ELF-1 (cell line): Measurements from ENCODE around the gene PSMB11.

ENCODE experiments used
- DNase-seq: peaks from one replicate; pipeline ENCODE4 v3.0.0-alpha.2; 2016; ENCODE audit warnings: low read depth, low spot score

The PSMB11 gene

DNA sequence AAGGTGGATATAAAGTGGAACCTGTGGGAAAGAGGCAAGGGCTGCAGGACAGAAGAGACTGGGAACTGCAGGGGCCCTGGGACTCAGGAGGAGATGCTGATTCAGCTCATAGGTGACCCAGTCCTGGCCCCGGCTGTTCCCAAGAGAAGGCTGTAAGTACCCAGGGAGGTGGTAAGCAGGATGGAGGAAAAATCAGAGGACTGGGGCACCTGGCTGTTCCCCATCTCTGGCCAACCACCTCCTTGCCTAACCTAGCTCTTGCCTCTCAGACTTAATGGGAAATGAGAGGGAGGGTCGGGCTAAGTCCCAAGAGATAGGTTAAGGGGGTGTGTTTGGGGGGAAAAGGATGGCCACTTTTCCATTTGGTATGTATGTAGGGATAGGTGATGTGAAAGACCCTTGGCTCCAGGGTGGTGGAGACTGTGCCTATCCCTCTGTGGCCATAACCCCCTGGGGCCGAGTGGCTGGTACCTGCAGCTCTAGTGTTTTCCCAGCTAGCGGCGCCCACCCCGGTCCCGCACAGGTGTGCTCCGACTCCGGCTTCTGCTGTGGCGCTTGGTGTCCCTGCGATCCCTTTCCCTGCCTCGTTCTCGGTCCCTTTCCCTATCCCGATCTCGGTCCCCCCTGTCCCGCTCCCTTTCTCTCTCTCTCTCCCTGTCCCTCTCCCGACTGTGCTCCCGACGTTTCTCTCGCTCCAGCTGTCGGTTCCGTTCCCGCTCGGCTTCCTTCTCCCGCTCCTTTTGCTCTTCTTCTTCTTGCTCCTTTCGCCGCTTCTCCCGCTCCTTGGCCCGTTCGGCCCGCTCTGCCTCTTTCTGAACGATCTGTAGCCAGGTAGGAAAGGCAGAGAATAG is 16.9 kb downstream of the PSMB11 start:
- DNase-seq, result no peak

DNA sequence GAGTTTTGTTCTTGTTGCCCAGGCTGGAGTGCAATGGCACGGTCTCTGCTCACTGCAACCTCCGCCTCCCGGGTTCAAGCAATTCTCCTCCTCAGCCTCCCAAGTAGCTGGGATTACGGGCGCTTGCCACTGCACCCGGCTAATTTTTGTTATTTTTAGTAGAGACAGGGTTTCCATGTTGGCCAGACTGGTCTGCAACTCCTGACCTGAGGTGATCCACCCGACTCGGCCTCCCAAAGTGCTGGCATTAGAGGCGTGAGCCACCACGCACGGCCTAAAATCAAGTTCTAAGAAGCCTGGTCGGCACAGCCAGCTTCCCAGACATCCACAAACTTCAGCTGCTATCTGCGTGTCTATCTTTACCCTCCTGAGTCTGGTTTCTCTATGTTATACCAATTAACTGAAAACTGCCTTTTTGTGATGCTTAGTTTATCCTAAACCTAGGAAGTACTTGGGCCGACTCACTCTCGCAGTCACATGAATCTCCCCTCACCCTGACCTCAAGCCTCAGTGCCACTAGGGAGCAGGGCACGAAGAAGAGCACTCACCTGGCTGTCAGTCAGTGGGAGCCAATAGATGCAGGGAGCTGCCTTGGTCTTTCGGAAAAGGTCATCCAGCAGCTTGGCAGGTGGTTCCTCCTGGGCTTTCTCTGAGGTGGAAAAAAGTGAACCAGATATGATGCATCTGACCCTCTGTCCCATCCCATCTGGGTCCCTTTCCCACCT is 18.7 kb downstream of the PSMB11 start:
- DNase-seq, result no peak

GRCh38 chr14:23062002-23062401 is 20.0 kb downstream of the PSMB11 start:
- peak; percentile 81 for DNase-seq

- no peak for DNase-seq
These were observed 21.6 kb downstream of the PSMB11 start for GRCh38 chr14:23063601-23064000.

DNA sequence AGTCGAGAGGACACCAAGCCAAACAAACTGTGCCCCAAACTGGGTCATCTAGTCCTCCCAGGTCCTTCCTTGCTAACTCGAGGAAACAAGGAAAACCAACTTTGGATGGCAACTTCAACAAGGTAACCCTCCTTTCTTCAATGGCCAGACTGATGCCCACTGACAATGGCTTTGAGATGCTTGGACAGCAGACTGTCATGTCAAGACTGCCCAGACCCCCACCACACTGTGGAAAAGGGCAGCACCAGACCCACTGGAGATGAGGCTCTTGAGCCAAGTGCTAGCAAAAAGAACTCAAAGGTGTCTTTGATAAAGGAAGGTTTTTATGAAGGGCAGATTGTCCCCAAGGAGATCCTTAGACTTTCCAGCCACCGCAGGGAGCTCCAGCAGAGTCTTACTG is 24.4 kb downstream of the PSMB11 start:
- DNase-seq, result no peak

DNA sequence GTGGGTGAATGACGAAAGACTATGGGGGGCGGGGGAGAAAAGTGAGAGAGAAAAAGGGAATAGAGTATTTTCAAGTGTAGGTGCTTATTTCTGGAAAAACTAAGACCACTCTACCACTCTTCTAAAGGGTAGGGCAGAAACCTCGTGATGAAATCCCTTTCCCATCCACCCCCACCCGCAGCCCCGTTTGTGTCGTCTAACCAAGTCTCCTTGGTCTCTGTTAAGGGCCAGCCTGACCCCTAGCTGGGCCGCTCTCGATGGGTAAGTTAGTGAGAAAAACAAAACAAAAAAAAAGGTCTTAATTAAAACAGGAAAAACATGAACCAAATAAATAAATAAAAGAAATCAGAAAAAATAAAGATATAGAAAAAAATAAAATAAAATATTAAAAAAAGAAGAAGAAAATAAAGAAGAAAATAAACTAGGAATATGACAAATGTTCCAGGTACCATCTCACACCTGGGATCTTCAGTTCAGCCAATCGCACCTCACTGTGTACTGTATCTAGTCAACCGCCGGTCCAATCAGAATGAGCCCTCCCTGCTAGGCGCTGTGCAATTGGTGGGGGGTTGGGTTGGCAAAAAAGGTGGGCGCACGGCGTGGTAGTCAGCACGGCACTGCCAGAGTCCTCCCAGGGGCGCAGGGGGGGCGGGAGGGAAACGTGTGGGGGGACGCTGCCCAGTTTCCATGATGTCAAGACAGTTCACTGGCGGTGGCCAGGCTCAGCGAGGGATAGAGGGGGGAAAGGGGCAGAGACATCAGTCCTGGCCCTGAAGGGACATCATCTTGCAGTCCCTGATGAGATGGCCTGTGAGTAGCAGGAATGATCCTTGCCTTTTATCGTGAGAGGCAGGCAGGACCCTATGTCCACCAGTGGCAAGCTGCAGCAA is 25.1 kb downstream of the PSMB11 start:
- no peak for DNase-seq

DNA sequence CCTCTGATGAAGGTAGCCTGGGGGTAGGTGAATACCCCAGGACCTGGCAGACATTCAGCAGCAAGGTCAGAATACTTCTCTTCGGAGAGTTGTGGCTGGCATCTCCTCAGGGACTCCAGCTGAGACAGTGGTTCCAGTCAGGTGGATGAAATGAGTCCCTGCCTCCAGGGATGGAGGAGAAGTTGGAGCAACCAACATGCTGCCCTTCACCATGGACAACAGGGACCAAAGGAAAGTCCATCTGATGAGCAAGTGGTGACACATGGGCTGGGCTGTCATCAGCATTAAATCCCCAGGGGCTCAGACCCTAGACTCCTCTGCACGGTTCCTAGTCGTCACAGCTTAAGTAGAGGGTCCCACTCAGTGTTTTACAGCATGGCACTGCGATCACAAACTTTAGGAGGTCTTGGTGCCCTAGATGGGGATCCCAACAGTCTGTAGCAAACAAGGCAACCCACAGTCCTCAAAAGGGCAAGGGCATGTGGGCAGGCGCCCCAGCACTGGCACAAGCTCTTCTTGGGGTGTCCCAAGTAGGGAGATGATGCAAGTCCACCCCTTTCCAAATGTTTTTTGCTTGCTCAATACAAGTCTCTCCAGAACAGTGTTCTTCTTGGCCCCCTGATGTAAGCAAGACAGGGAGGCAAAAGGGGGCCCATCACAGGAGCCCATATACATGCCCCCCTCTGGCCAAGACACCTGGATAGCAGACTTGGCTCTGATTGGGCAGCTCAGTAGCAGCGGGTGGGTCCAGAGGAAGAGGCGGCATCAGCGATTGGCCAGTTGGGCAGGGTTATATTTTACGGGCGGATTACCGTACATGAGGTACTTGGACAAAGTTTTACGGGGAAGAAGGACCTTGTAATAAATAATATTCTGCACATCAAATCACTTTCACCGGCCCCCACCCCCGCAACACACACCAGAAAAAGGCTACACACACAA is 26.1 kb downstream of the PSMB11 start:
- no peak for DNase-seq

DNA sequence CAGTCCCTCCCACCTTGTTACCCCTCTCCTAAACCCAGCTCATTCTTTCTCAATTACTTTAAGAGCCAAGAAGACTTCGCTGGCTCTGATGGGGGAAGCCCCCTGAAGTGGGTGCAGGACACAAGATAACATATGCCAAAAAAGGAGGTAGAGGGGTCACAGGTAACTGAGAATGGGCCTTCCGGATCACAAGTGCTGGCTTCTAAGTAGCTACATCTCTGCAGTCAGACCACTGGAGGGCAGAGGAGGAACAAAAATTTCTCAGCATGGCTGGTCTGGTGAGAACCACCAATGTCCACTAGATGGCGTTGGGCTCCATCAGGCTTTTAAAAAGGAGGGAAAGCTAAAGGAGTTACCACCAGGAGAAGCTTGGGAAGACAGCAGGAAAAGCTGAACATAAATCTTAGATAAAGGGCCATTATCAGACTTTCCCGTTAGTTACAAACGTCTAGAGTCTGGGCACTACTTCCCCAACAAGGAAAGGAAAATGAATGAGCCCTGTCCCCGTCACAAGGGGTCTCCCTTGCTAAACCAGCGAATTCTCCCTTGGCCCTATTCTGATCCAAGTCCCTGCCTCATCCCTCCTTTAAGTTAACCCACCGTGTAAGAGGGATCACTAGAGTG is 26.9 kb downstream of the PSMB11 start:
- DNase-seq, result peak; percentile 98

- no peak for DNase-seq
These were observed 27.4 kb downstream of the PSMB11 start for GRCh38 chr14:23069413-23069806.

DNA sequence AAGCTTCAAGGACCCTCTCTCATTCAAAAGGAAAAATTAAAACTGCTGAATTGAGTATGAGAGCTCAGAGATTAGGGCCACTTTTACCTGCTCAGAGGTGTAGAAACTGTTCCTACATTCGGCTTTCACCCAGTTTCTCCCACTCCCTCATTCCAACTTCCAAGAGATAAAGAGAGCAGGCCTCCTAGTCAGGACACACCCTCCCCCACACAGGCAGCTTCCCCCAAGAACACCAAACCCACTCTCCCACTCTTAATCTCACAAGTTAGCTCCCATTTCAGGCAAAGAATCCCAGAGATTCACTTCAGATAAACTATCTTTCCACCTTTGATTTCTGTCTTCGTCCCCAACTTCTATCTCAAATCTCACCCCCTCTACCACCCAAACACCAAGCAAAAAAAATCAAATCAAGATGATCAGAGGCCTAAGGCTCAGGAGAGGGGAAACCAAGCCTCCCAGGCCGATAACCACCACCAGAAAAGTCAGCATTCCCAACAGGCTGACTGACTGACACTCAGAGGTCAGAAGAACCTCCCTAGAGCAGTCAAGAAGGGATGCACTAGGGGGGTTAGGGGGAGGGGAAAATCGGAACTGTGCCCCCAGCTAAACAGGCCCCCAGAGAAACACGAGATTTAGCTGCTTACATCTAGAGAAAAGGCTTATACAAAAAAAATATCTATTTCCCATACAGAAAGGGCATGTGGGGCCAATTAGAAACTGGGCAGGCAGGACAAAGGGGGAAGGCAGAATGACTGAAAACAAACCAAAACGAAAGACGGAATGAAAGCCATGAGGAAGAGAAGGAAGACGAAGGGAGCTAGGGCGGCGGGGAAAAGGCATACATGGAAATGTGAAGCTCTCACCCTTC is 28.5 kb downstream of the PSMB11 start:
- peak; percentile 58 for DNase-seq

DNA sequence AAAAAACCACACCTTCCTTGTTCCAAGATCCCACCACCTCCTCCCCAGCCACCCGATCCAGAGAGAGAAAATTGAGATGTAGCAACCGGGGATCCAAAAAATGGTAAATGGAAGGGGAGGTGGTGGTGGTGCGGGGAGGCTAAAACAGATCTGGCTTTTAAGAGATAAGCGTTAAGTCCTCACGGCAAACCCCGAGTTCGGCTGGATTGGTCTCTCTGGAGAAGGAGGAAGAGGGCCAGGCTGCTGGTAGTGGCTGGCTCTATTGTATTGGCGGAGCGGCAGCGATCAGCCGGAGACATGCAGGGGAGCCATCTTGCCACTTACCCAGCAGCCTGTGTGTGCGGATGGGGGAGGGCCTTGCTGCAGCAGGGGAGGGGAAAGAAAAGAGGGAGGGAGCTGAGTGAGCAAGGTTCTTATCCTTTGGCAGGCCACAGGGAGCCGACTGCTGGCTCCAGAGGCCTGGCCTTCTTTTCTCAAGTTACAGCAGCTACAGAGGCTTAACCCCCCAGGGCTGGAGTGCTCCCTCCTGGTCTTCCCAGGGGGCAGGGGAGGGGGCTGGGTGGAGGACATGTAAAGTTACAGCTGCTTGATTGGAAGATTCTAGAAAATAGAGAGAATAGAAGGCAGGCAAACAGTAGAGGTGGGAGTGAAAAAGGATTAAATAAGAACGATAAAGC is 29.4 kb downstream of the PSMB11 start:
- DNase-seq, result peak; percentile 97

DNA sequence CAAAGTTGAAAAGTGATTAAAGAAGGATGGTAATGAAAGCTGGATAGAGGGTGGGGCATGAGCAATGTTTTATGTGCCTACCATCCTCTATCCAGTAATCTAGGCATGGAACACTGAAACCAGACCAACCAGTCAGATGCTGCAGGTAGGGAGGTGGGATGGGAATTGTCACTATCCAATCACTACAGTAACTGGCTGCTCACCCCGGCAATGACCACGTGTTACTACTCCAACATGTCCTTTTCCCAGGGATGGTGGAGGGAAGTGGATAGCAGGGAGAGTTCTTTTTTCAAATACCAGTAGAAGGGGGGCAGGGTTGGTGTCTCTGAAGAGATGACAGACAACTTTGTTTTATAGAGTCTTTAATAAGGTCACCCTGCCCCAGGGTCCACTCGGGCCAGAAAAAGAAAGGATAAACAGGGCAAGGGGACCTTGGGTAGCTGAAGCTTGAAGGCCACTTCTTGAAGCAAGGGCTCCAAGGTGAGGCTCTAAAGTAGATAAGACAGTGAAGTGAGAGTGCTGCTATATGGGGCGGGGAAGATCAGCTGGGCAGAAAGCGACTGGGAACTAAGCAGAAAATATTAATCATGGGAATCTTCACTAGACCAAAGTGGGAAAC is 30.0 kb downstream of the PSMB11 start:
- DNase-seq, result peak; percentile 82

- DNase-seq, result no peak
These were observed 32.9 kb downstream of the PSMB11 start for GRCh38 chr14:23074906-23075305.

DNA sequence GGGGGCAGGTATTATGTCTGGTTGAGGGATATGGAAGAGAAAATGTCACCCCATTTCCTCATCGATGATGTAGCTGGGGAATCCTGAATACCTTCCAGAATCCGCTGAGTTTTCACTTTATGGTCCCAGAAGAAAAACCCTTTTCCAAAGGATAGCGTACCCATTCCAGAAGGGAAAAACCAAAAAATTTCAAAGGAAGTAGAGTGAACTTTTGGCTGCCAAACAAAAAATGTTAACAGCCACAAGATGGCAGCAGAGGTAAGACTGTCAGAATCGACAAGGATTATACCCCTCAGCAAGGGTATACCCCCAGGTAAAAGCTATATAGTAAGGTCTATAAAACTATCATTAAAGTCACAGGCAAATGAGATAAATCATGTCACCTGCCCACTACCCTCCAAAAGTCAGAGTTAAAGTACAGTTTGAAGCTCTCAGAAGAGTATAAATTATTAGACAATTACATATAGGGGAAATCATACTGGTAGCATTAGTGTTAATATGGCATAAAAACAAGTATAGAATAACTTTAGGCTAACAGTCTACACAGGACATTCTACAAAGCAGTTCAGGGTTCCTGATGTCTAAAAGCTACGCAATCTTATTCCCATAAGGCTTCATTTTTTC is 34.9 kb downstream of the PSMB11 start:
- DNase-seq, result no peak

- no peak for DNase-seq
These were observed 36.0 kb downstream of the PSMB11 start for GRCh38 chr14:23077962-23078361.

DNA sequence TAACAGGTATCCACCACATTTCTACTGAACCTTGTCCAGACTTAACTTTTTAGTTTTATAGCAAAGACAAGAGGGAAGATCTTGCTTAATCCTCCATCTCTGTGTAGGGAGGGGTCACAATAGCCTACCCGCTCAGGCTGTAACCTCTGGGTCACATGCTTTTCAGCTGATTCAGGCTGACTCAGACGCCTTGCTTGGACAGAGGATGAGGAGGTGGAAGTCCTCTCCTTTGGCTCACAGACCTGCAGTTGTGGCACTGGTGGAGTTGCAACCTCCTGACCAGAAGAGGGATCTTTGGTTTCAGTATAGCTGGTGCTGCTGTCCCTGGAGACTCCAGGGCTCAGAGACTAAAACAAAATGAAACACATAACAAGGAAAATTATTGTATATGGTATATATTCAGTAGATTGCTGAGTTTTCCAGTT is 36.7 kb downstream of the PSMB11 start:
- peak; percentile 65 for DNase-seq

DNA sequence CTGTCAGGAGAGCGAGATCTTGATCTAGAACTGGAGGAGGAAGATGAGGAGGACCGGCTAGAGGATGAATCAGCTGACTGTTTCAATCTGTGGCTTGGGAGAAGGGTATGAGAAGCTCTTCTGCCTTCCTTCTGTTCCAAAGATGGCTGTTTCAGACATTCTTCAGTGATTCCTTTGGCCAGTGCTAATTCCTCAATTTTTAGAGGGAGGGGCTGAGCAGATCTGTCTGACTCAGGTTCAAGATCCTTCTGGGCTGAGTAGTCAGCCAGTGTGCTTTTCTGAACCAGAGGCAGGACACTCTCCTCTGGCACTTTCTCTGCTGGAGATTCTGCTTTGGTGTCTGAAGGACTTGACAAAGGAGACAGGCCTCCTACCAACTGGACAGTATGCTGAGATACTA is 37.7 kb downstream of the PSMB11 start:
- DNase-seq, result no peak

- no peak for DNase-seq
These were observed 38.5 kb downstream of the PSMB11 start for GRCh38 chr14:23080474-23080873.
